GM19397 (cell line): ENCODE results near the gene MAGEA2.
"Not testable (repeated sequence)": the region's sequence is repeated elsewhere in the genome, so short reads cannot be mapped to it uniquely, and the experiment has no call there.

Experiments used
- ATAC-seq: cut with Tn5 transposase; IDR thresholded peaks from one replicate; pipeline ENCODE4 v1.9.1; 2021; ENCODE audit warnings: mild to moderate bottlenecking, moderate library complexity; ENCODE audit not compliant: unreplicated experiment

The MAGEA2 gene

DNA sequence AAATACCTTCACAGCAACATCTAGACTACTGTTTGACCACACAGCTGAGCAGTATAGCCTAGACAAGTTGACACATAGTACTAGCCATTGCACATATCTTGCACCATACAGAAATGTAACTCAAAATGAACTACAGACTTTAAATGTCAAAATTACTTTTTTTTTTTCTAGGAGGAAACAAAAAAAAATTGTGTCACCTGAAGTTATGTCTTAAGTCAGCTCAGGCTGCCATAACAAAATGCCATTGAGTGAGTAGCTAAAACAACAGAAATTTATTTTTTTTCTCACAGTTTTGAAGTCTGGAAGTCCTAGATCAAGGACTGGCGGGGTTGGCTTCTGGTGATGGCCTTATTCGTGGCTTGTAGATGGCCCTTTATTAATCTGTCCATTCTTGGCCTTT, 44.5 kb downstream of the MAGEA2 start, which contains the start of gene CSAG2:
Gene CSAG2 (minus strand): TSS at position 101 of the 400 bp plus-strand sequence. CDS start 161 bp downstream, outside the sequence.
- ATAC-seq, result not testable (repeated sequence)

DNA sequence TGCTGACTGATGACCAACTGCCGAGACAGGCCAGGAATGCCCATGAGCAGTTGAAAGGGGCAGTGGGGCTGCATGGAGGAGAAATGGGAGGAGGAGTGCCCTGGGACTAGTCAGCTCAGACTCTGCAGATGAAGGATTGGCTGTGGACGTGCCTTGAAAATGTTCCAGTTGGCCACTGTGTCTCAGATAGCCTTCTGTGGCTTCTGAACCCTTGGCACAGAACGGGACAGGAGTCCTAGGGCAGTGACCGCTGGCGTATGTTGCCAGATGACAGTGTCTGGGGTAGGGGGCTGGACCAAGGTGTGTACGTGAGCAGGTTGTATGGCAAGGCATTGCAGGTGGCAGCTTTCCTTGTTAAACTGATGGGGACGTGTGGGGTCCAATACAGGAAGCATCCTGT, 47.1 kb downstream of the MAGEA2 start:
- ATAC-seq, result not testable (repeated sequence)

DNA sequence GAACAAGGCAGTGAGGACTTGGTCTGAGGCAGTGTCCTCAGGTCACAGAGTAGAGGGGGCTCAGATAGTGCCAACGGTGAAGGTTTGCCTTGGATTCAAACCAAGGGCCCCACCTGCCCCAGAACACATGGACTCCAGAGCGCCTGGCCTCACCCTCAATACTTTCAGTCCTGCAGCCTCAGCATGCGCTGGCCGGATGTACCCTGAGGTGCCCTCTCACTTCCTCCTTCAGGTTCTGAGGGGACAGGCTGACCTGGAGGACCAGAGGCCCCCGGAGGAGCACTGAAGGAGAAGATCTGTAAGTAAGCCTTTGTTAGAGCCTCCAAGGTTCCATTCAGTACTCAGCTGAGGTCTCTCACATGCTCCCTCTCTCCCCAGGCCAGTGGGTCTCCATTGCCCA, 53.3 kb downstream of the MAGEA2 start:
- ATAC-seq, result not testable (repeated sequence)
